ENCODE measurements around the gene SPIB. TPM values are rescaled to one million over a fixed set of nuclear protein-coding genes. Genes with fewer than 3 reads are reported as not detected.

The SPIB gene
- total RNA-seq, 1 donor from 2014 or later = not detected

GRCh38 chr19:50449236-50449899 lies 30.6 kb downstream of the SPIB start:
- Histone ChIP-seq H3K4me3 (ENCODE audit: low read depth, low read length) (no peak overlapping the region), H3K36me3 (ENCODE audit: control insufficient read depth, insufficient read depth, low read length) (no peaks in the 10 kb centered on the region), H3K27me3 (ENCODE audit: control insufficient read depth, insufficient read depth, low read length) (peaks cover 7% of the 10 kb centered on the region)
- no peak for DNase-seq (ENCODE audit: low read depth)
- TF ChIP-seq, protein P1, sequence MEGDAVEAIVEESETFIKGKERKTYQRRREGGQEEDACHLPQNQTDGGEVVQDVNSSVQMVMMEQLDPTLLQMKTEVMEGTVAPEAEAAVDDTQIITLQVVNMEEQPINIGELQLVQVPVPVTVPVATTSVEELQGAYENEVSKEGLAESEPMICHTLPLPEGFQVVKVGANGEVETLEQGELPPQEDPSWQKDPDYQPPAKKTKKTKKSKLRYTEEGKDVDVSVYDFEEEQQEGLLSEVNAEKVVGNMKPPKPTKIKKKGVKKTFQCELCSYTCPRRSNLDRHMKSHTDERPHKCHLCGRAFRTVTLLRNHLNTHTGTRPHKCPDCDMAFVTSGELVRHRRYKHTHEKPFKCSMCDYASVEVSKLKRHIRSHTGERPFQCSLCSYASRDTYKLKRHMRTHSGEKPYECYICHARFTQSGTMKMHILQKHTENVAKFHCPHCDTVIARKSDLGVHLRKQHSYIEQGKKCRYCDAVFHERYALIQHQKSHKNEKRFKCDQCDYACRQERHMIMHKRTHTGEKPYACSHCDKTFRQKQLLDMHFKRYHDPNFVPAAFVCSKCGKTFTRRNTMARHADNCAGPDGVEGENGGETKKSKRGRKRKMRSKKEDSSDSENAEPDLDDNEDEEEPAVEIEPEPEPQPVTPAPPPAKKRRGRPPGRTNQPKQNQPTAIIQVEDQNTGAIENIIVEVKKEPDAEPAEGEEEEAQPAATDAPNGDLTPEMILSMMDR (IDR thresholded peaks at IDR 0.05; ENCODE audit: insufficient read depth, low read length, poor library complexity, severe bottlenecking) = no peak

DNA sequence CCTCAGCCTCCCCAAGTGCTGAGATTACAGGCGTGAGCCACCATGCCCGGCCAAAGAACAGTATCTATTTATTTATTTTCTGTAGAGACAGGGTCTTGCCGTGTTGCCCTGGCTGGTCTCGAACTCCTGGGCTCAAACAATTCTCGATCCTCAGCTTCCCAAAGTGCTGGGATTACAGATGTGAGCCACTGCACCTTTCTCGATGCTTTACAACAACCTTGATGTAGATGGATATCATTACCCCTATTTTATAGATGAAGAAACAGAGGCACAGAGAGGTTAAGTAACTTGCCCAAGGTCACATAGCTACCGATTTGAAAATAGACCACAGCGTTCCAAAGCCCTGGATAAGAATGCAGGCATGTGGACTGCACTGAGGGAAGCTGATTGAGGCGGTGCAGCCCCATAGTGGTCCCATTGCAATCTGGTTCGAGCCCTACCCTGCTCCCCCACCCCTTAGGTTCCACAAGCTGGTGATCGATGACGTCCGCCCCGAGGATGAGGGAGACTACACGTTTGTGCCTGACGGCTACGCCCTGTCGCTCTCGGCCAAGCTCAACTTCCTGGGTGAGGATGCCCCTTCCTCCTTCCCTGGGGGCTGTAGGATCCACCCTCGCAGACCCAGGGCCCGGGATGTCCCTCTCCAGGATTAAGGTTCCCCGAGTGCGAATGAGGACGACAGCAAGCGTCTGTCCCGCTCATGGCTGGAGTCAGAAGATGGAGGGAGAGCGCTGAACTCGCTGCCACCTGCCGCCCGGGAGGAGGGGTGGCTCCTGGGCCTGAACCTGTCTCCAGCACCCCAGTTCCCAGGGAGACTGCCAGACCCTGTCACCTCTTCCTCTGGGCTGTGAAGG lies 31.9 kb downstream of the SPIB start:
- TF ChIP-seq, protein P1 (IDR thresholded peaks at IDR 0.05; ENCODE audit: insufficient read depth, low read length, poor library complexity, severe bottlenecking) = no peak
- no peaks in the 10 kb centered on the region for H3K36me3 ChIP-seq (ENCODE audit: control insufficient read depth, insufficient read depth, low read length)
- no peak for DNase-seq (ENCODE audit: low read depth)
- no peak overlapping the region for H3K4me3 ChIP-seq (ENCODE audit: low read depth, low read length)
- peaks cover 7% of the 10 kb centered on the region for H3K27me3 ChIP-seq (ENCODE audit: control insufficient read depth, insufficient read depth, low read length)

DNA sequence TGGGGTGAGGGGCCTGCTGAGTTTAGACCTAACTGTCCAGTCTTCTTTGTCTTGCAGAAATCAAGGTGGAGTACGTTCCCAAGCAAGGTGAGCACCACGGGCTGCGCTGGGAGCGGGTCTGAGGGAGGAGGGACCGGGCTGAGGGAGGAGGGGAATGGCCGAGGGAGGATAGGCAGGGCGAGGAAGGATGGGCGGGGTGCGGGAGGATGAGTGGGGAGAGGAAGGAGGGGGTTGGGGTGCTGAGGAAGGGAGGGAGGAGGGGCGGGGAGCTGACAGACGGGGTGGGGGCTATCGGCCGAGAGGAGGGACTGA lies 32.4 kb downstream of the SPIB start:
- H3K4me3 ChIP-seq (ENCODE audit: low read depth, low read length) = no peak overlapping the region
- TF ChIP-seq, protein P1 (IDR thresholded peaks at IDR 0.05; ENCODE audit: insufficient read depth, low read length, poor library complexity, severe bottlenecking) = no peak
- peaks cover 7% of the 10 kb centered on the region for H3K27me3 ChIP-seq (ENCODE audit: control insufficient read depth, insufficient read depth, low read length)
- H3K36me3 ChIP-seq (ENCODE audit: control insufficient read depth, insufficient read depth, low read length) = no peaks in the 10 kb centered on the region
- no peak for DNase-seq (ENCODE audit: low read depth)

GRCh38 chr19:50453243-50453642 lies 34.5 kb downstream of the SPIB start:
- H3K36me3 ChIP-seq (ENCODE audit: control insufficient read depth, insufficient read depth, low read length) = no peaks in the 10 kb centered on the region
- H3K4me3 ChIP-seq (ENCODE audit: low read depth, low read length) = no peak overlapping the region
- no peak for DNase-seq (ENCODE audit: low read depth)
- H3K27me3 ChIP-seq (ENCODE audit: control insufficient read depth, insufficient read depth, low read length) = peaks cover 12% of the 10 kb centered on the region
- TF ChIP-seq, protein P1 (IDR thresholded peaks at IDR 0.05; ENCODE audit: insufficient read depth, low read length, poor library complexity, severe bottlenecking) = no peak

DNA sequence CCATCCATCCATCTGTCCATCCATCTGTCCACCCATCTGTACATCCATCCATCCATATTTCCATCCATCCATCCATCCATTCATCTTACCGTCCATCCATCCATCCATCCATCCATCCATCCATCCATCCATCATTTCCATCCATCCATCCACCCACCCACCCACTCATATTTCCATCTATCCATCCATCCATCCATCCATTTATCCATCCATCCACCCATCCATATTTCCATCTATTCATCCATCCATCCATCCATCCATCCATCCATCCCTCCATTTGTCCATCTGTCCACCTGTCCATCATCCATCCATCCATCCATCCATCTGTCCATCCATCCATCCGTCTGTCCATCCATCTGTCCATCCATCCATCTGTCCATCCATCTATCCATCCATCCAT lies 37.3 kb downstream of the SPIB start:
- TF ChIP-seq, protein P1 (IDR thresholded peaks at IDR 0.05; ENCODE audit: insufficient read depth, low read length, poor library complexity, severe bottlenecking) = no peak
- DNase-seq (ENCODE audit: low read depth) = no peak
- Histone ChIP-seq H3K27me3 (ENCODE audit: control insufficient read depth, insufficient read depth, low read length) (peaks cover 14% of the 10 kb centered on the region), H3K36me3 (ENCODE audit: control insufficient read depth, insufficient read depth, low read length) (no peaks in the 10 kb centered on the region), H3K4me3 (ENCODE audit: low read depth, low read length) (no peak overlapping the region)

Measured in kidney epithelial cell (primary cell).